Peyer's patch (tissue), 4 donors: Measurements from ENCODE around the gene KSR2. TPM values are rescaled to one million over a fixed set of nuclear protein-coding genes. Genes with fewer than 3 reads are reported as not detected.

Source experiments
- DNase-seq, 3 donors: peaks; one replicate each; pipeline ENCODE4 v3.0.0-alpha.2; 2017 to 2019
- H3K27ac ChIP-seq, 4 donors: fragments of 200-600 bp; sonication (generic); one replicate each; pipeline ENCODE4 v1.5.1; 2016 to 2019
- H3K27me3 ChIP-seq, 2 donors: fragments of 200-600 bp; sonication (generic); one replicate each; pipeline ENCODE4 v1.5.1; 2019
- H3K36me3 ChIP-seq, 3 donors: fragments of 200-600 bp; sonication (generic); one replicate each; pipeline ENCODE4 v1.5.1; 2016 to 2019
- H3K4me1 ChIP-seq, 4 donors: fragments of 200-600 bp; sonication (generic); one replicate each; pipeline ENCODE4 v1.5.1; 2016 to 2019
- H3K4me3 ChIP-seq, 4 donors: fragments of 200-600 bp; sonication (generic); 1 replicate in 3 of 4; 2 replicates in 1 of 4; pipeline ENCODE4 v1.5.1; 2016 to 2019; ENCODE audit warnings: mild to moderate bottlenecking in 1 of 4
- H3K9me3 ChIP-seq, 4 donors: fragments of 200-600 bp; sonication (generic); one replicate each; pipeline ENCODE4 v1.5.1; 2016 to 2019; ENCODE audit warnings: mild to moderate bottlenecking in 1 of 4
- CTCF ChIP-seq, 6 experiments: fragments of 450-650 bp in 4 of 6; fragments of 200-600 bp in 2 of 6; sonication (generic) in 1 of 6; IDR thresholded peaks; one replicate each; pipeline ENCODE4 v1.5.1; 2017 to 2019; ENCODE audit warnings: antibody characterized with exemption in 6 of 6, mild to moderate bottlenecking in 3 of 6, moderate library complexity in 1 of 6
- POLR2A ChIP-seq, 2 donors: fragments of 450-650 bp; IDR thresholded peaks; one replicate each; pipeline ENCODE4 v1.5.1; 2017; ENCODE audit warnings: antibody characterized with exemption in 2 of 2, mild to moderate bottlenecking in 2 of 2, moderate library complexity in 2 of 2
- total RNA-seq, 4 donors: library from RNA; depleted of rRNA; stranded (reverse); fragments of >200 nt; gene quantifications; one replicate each; pipeline ENCODE4 v1.1.0, GENCODE V29; 2016

Gene KSR2
- total RNA-seq, 4 donors from 2014 or later = 0.27 to 0.53 (median 0.28) TPM; not detected in 1

- Histone ChIP-seq H3K4me1 (no peaks in the 10 kb centered on the region), H3K4me3 (no peak overlapping the region), H3K36me3 (no peaks in the 10 kb centered on the region), H3K9me3 (no peaks in the 10 kb centered on the region), H3K27ac (no peak overlapping the region), H3K27me3 (no peaks in the 10 kb centered on the region)
- DNase-seq = no peak
- no peak for TF ChIP-seq CTCF (IDR thresholded peaks at IDR 0.05)
- TF ChIP-seq POLR2A (IDR thresholded peaks at IDR 0.05) = no peak
Observed at GRCh38 chr12:117885211-117885610, 83.6 kb downstream of the KSR2 start.

- H3K9me3 ChIP-seq = no peaks in the 10 kb centered on the region
- no peaks in the 10 kb centered on the region for H3K36me3 ChIP-seq
- no peaks in the 10 kb centered on the region for H3K27me3 ChIP-seq
- no peak overlapping the region for H3K27ac ChIP-seq
- H3K4me3 ChIP-seq = no peak overlapping the region
- DNase-seq = no peak
- H3K4me1 ChIP-seq = no peaks in the 10 kb centered on the region
- TF ChIP-seq POLR2A (IDR thresholded peaks at IDR 0.05) = no peak
- no peak for TF ChIP-seq CTCF (IDR thresholded peaks at IDR 0.05)
Observed at GRCh38 chr12:117884161-117884560, 84.6 kb downstream of the KSR2 start.

GRCh38 chr12:117882603-117883184, 86.1 kb downstream of the KSR2 start:
- H3K4me1 ChIP-seq = no peaks in the 10 kb centered on the region
- no peak for TF ChIP-seq CTCF (IDR thresholded peaks at IDR 0.05)
- no peak for TF ChIP-seq POLR2A (IDR thresholded peaks at IDR 0.05)
- H3K27ac ChIP-seq = no peak overlapping the region
- no peaks in the 10 kb centered on the region for H3K36me3 ChIP-seq
- no peaks in the 10 kb centered on the region for H3K9me3 ChIP-seq
- no peak for DNase-seq
- no peak overlapping the region for H3K4me3 ChIP-seq
- H3K27me3 ChIP-seq = no peaks in the 10 kb centered on the region

- no peak overlapping the region for H3K4me3 ChIP-seq
- DNase-seq = no peak
- H3K27ac ChIP-seq = no peak overlapping the region
- no peaks in the 10 kb centered on the region for H3K36me3 ChIP-seq
- no peaks in the 10 kb centered on the region for H3K4me1 ChIP-seq
- H3K9me3 ChIP-seq = no peaks in the 10 kb centered on the region
- no peaks in the 10 kb centered on the region for H3K27me3 ChIP-seq
- no peak for TF ChIP-seq POLR2A (IDR thresholded peaks at IDR 0.05)
- TF ChIP-seq CTCF (IDR thresholded peaks at IDR 0.05) = no peak
Observed at GRCh38 chr12:117882181-117882580, 86.6 kb downstream of the KSR2 start.

GRCh38 chr12:117881517-117881916, 87.3 kb downstream of the KSR2 start:
- Histone ChIP-seq H3K4me1 (no peaks in the 10 kb centered on the region), H3K36me3 (no peaks in the 10 kb centered on the region), H3K9me3 (no peaks in the 10 kb centered on the region), H3K27me3 (no peaks in the 10 kb centered on the region), H3K4me3 (no peak overlapping the region), H3K27ac (no peak overlapping the region)
- TF ChIP-seq POLR2A (IDR thresholded peaks at IDR 0.05) = no peak
- TF ChIP-seq CTCF (IDR thresholded peaks at IDR 0.05) = no peak
- DNase-seq = no peak

- H3K4me3 ChIP-seq = no peak overlapping the region
- no peaks in the 10 kb centered on the region for H3K27me3 ChIP-seq
- DNase-seq = no peak
- H3K4me1 ChIP-seq = no peaks in the 10 kb centered on the region
- TF ChIP-seq CTCF (IDR thresholded peaks at IDR 0.05) (no peak), POLR2A (IDR thresholded peaks at IDR 0.05) (no peak)
- no peaks in the 10 kb centered on the region for H3K9me3 ChIP-seq
- no peak overlapping the region for H3K27ac ChIP-seq
- H3K36me3 ChIP-seq = no peaks in the 10 kb centered on the region
Observed at GRCh38 chr12:117878605-117879004, 90.2 kb downstream of the KSR2 start.
